ENCODE data around the gene SPATA31D3.
"Not testable (repeated sequence)": the region's sequence is repeated elsewhere in the genome, so short reads cannot be mapped to it uniquely, and the experiment has no call there.

SPATA31D3 gene

DNA sequence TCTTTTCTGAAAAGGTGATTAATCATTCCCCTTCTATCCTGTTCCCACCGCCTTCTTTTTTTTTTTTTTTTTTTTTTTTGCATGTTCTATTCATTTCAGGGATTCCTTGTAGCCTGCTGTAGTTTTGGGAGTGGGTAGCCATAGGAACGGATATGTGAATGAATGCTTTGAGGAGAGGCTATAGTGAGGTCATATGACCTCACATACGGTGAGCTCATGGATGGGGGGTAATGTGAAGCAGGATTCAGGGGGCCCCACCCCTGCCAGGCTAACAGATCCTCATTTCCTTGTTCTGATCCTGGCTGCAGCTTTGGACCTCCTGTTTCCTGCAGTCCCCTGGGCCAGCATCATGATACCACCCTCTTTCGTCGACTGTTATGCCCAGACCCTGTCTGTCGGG lies 13.2 kb upstream of the SPATA31D3 start:
- not testable (repeated sequence) for H3K23ac ChIP-seq (ENCODE audit: low read length); H2BK120ac ChIP-seq (ENCODE audit: insufficient read depth, low read length, poor library complexity); H3K9ac ChIP-seq (ENCODE audit: low read length); H3K4ac ChIP-seq (ENCODE audit: low read depth, low read length); H3K4me2 ChIP-seq (ENCODE audit: low read length); H3K14ac ChIP-seq (ENCODE audit: low read length); H3K9me3 ChIP-seq (ENCODE audit: insufficient read depth, low read depth, low read length); H4K12ac ChIP-seq (ENCODE audit: low read depth, low read length); H3K4me1 ChIP-seq (ENCODE audit: control insufficient read depth in 1 of 2, insufficient read depth in 2 of 2, low read length in 2 of 2); H2AK5ac ChIP-seq (ENCODE audit: low read length); H4K8ac ChIP-seq (ENCODE audit: low read depth, low read length); H4K91ac ChIP-seq (ENCODE audit: low read depth, low read length); H3K18ac ChIP-seq (ENCODE audit: low read length); H2BK12ac ChIP-seq (ENCODE audit: low read length); H2BK5ac ChIP-seq (ENCODE audit: low read depth, low read length, poor library complexity); H3K4me3 ChIP-seq (ENCODE audit: low read depth, low read length); H3K79me2 ChIP-seq (ENCODE audit: control insufficient read depth, insufficient read depth, low read length, poor library complexity); H2AFZ ChIP-seq (ENCODE audit: insufficient read depth, low read length, poor library complexity); H3K36me3 ChIP-seq (ENCODE audit: control insufficient read depth in 1 of 2, insufficient read depth in 2 of 2, low read length in 2 of 2); H3K79me1 ChIP-seq (ENCODE audit: low read length); DNase-seq; H3K27ac ChIP-seq (ENCODE audit: low read depth, low read length); H3K27me3 ChIP-seq (ENCODE audit: insufficient read depth, low read length)
- no CpG with 5 or more reads among the region's 6 CpGs for WGBS (ENCODE audit: extremely low coverage, insufficient coverage, insufficient read length)

DNA sequence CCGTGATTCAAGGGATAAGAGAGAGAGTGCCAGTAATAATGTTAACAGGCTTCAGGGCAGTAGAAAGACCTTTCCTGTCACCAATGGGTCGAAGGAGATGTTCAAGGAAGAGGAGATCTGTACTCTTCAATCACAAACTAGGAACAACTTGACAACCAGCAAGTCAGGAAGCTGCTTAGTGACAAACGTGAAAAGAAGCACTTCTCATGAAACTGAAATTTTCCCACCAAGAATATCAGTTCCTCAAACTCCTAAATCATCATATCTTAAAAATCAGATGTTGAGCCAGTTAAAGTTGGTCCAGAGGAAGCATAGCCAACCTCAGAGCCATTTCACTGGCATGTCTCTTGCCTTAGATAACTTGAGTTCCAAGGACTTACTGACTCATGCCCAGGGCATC lies 9.8 kb upstream of the SPATA31D3 start:
- not testable (repeated sequence) for H4K91ac ChIP-seq (ENCODE audit: low read depth, low read length); H2BK5ac ChIP-seq (ENCODE audit: low read depth, low read length, poor library complexity); DNase-seq; H2BK12ac ChIP-seq (ENCODE audit: low read length); H3K79me1 ChIP-seq (ENCODE audit: low read length); H3K4ac ChIP-seq (ENCODE audit: low read depth, low read length); H3K4me2 ChIP-seq (ENCODE audit: low read length); H2AFZ ChIP-seq (ENCODE audit: insufficient read depth, low read length, poor library complexity); H2BK120ac ChIP-seq (ENCODE audit: insufficient read depth, low read length, poor library complexity); H3K9ac ChIP-seq (ENCODE audit: low read length); H3K4me3 ChIP-seq (ENCODE audit: low read depth, low read length); H3K9me3 ChIP-seq (ENCODE audit: insufficient read depth, low read depth, low read length); H3K79me2 ChIP-seq (ENCODE audit: control insufficient read depth, insufficient read depth, low read length, poor library complexity); H4K12ac ChIP-seq (ENCODE audit: low read depth, low read length); H2AK5ac ChIP-seq (ENCODE audit: low read length); H3K18ac ChIP-seq (ENCODE audit: low read length); H3K14ac ChIP-seq (ENCODE audit: low read length); H3K23ac ChIP-seq (ENCODE audit: low read length); H4K8ac ChIP-seq (ENCODE audit: low read depth, low read length); H3K36me3 ChIP-seq (ENCODE audit: control insufficient read depth in 1 of 2, insufficient read depth in 2 of 2, low read length in 2 of 2); H3K27ac ChIP-seq (ENCODE audit: low read depth, low read length); H3K4me1 ChIP-seq (ENCODE audit: control insufficient read depth in 1 of 2, insufficient read depth in 2 of 2, low read length in 2 of 2); H3K27me3 ChIP-seq (ENCODE audit: insufficient read depth, low read length)
- WGBS (ENCODE audit: extremely low coverage, insufficient coverage, insufficient read length) = no CpG with 5 or more reads among the region's 3 CpGs

DNA sequence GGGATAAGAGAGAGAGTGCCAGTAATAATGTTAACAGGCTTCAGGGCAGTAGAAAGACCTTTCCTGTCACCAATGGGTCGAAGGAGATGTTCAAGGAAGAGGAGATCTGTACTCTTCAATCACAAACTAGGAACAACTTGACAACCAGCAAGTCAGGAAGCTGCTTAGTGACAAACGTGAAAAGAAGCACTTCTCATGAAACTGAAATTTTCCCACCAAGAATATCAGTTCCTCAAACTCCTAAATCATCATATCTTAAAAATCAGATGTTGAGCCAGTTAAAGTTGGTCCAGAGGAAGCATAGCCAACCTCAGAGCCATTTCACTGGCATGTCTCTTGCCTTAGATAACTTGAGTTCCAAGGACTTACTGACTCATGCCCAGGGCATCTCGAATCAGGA lies 5.3 kb downstream of the SPATA31D3 start:
- H2AFZ ChIP-seq (ENCODE audit: insufficient read depth, low read length, poor library complexity); H3K14ac ChIP-seq (ENCODE audit: low read length); H3K27ac ChIP-seq (ENCODE audit: low read depth, low read length); DNase-seq; H3K18ac ChIP-seq (ENCODE audit: low read length); H3K4ac ChIP-seq (ENCODE audit: low read depth, low read length); H2AK5ac ChIP-seq (ENCODE audit: low read length); H3K36me3 ChIP-seq (ENCODE audit: control insufficient read depth in 1 of 2, insufficient read depth in 2 of 2, low read length in 2 of 2); H3K27me3 ChIP-seq (ENCODE audit: insufficient read depth, low read length); H3K23ac ChIP-seq (ENCODE audit: low read length); H3K79me1 ChIP-seq (ENCODE audit: low read length); H4K91ac ChIP-seq (ENCODE audit: low read depth, low read length); H3K4me1 ChIP-seq (ENCODE audit: control insufficient read depth in 1 of 2, insufficient read depth in 2 of 2, low read length in 2 of 2); H2BK5ac ChIP-seq (ENCODE audit: low read depth, low read length, poor library complexity); H3K9ac ChIP-seq (ENCODE audit: low read length); H2BK12ac ChIP-seq (ENCODE audit: low read length); H2BK120ac ChIP-seq (ENCODE audit: insufficient read depth, low read length, poor library complexity); H4K8ac ChIP-seq (ENCODE audit: low read depth, low read length); H4K12ac ChIP-seq (ENCODE audit: low read depth, low read length); H3K79me2 ChIP-seq (ENCODE audit: control insufficient read depth, insufficient read depth, low read length, poor library complexity); H3K4me2 ChIP-seq (ENCODE audit: low read length); H3K4me3 ChIP-seq (ENCODE audit: low read depth, low read length); H3K9me3 ChIP-seq (ENCODE audit: insufficient read depth, low read depth, low read length): not testable (repeated sequence)
- WGBS (ENCODE audit: extremely low coverage, insufficient coverage, insufficient read length) = no CpG with 5 or more reads among the region's 3 CpGs

DNA sequence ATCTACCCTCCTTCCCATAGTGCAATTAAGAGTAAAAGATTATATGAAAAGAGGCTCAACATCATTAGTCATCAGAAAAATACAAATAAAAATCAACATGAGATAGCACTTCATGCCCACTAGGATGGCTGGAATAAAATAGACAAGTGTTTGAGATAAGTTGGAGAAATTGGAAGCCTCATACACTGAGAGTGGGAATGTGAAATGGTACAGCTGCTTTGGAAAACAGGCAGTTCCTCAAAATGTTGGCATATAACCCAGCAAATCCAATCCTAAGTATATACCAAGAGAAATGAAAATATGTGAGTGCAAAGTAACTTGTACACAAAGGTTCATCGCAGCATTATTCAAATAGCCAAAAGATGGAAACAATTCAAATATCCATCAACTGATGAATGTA lies 9.8 kb downstream of the SPATA31D3 start:
- Histone ChIP-seq H2AFZ (ENCODE audit: insufficient read depth, low read length, poor library complexity) (no peak overlapping the region), H3K36me3 (ENCODE audit: control insufficient read depth in 1 of 2, insufficient read depth in 2 of 2, low read length in 2 of 2) (no peaks in the 10 kb centered on the region), H4K12ac (ENCODE audit: low read depth, low read length) (no peak overlapping the region), H3K9me3 (ENCODE audit: insufficient read depth, low read depth, low read length) (peaks cover 3% of the 10 kb centered on the region), H3K27me3 (ENCODE audit: insufficient read depth, low read length) (no peaks in the 10 kb centered on the region), H4K91ac (ENCODE audit: low read depth, low read length) (no peak overlapping the region), H2BK120ac (ENCODE audit: insufficient read depth, low read length, poor library complexity) (no peak overlapping the region), H3K4me1 (ENCODE audit: control insufficient read depth in 1 of 2, insufficient read depth in 2 of 2, low read length in 2 of 2) (no peaks in the 10 kb centered on the region), H3K4me3 (ENCODE audit: low read depth, low read length) (no peak overlapping the region), H3K4me2 (ENCODE audit: low read length) (no peak overlapping the region), H3K14ac (ENCODE audit: low read length) (no peak overlapping the region), H3K9ac (ENCODE audit: low read length) (no peak overlapping the region), H3K23ac (ENCODE audit: low read length) (no peak overlapping the region), H3K27ac (ENCODE audit: low read depth, low read length) (no peak overlapping the region), H2BK12ac (ENCODE audit: low read length) (no peak overlapping the region), H3K4ac (ENCODE audit: low read depth, low read length) (no peak overlapping the region), H3K79me2 (ENCODE audit: control insufficient read depth, insufficient read depth, low read length, poor library complexity) (no peaks in the 10 kb centered on the region), H2AK5ac (ENCODE audit: low read length) (no peak overlapping the region), H4K8ac (ENCODE audit: low read depth, low read length) (no peak overlapping the region), H3K79me1 (ENCODE audit: low read length) (no peaks in the 10 kb centered on the region), H3K18ac (ENCODE audit: low read length) (no peak overlapping the region), H2BK5ac (ENCODE audit: low read depth, low read length, poor library complexity) (no peak overlapping the region)
- DNase-seq = no peak
- no CpG with 5 or more reads among the region's 1 CpG for WGBS (ENCODE audit: extremely low coverage, insufficient coverage, insufficient read length)

DNA sequence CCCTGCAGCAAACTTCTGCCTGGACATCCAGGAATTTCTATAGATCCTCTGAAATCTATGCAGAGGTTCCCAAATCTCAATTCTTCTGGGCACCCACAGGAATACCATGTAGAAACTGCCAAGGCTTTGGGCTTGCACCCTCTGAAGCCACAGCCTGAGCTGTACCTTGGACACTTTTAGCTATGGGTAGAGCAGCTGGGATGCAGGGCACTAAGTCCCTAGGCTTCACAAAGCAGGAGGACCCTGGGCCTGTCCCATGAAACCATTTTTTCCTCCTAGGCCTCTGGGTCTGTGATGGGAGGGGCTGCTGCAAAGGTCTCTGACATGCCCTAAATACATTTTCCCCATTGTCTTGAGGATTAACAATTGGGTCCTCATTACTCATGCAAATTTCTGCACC lies 12.3 kb downstream of the SPATA31D3 start:
- H3K18ac ChIP-seq (ENCODE audit: low read length) = no peak overlapping the region
- H2BK5ac ChIP-seq (ENCODE audit: low read depth, low read length, poor library complexity) = no peak overlapping the region
- no peaks in the 10 kb centered on the region for H3K79me2 ChIP-seq (ENCODE audit: control insufficient read depth, insufficient read depth, low read length, poor library complexity)
- H3K23ac ChIP-seq (ENCODE audit: low read length) = no peak overlapping the region
- H2AFZ ChIP-seq (ENCODE audit: insufficient read depth, low read length, poor library complexity) = no peak overlapping the region
- H3K36me3 ChIP-seq (ENCODE audit: control insufficient read depth in 1 of 2, insufficient read depth in 2 of 2, low read length in 2 of 2) = no peaks in the 10 kb centered on the region
- no peak overlapping the region for H3K4me2 ChIP-seq (ENCODE audit: low read length)
- no peak overlapping the region for H4K8ac ChIP-seq (ENCODE audit: low read depth, low read length)
- H3K4ac ChIP-seq (ENCODE audit: low read depth, low read length) = no peak overlapping the region
- no peak overlapping the region for H3K27ac ChIP-seq (ENCODE audit: low read depth, low read length)
- no peak for DNase-seq
- H3K79me1 ChIP-seq (ENCODE audit: low read length) = no peaks in the 10 kb centered on the region
- no peak overlapping the region for H2BK12ac ChIP-seq (ENCODE audit: low read length)
- H4K12ac ChIP-seq (ENCODE audit: low read depth, low read length) = no peak overlapping the region
- H3K9ac ChIP-seq (ENCODE audit: low read length) = no peak overlapping the region
- no peaks in the 10 kb centered on the region for H3K4me1 ChIP-seq (ENCODE audit: control insufficient read depth in 1 of 2, insufficient read depth in 2 of 2, low read length in 2 of 2)
- no peak overlapping the region for H3K4me3 ChIP-seq (ENCODE audit: low read depth, low read length)
- no peak overlapping the region for H2BK120ac ChIP-seq (ENCODE audit: insufficient read depth, low read length, poor library complexity)
- H3K14ac ChIP-seq (ENCODE audit: low read length) = no peak overlapping the region
- H2AK5ac ChIP-seq (ENCODE audit: low read length) = no peak overlapping the region
- no peak overlapping the region for H4K91ac ChIP-seq (ENCODE audit: low read depth, low read length)
- peaks cover 3% of the 10 kb centered on the region for H3K9me3 ChIP-seq (ENCODE audit: insufficient read depth, low read depth, low read length)
- no peaks in the 10 kb centered on the region for H3K27me3 ChIP-seq (ENCODE audit: insufficient read depth, low read length)

All from trophoblast cell (in vitro differentiated cells and primary cell).